ENCODE measurements around the gene HIVEP1.
A peak's percentile ranks its signal among the peaks of the same experiment; 100 is the strongest.

- TF ChIP-seq, protein P1, sequence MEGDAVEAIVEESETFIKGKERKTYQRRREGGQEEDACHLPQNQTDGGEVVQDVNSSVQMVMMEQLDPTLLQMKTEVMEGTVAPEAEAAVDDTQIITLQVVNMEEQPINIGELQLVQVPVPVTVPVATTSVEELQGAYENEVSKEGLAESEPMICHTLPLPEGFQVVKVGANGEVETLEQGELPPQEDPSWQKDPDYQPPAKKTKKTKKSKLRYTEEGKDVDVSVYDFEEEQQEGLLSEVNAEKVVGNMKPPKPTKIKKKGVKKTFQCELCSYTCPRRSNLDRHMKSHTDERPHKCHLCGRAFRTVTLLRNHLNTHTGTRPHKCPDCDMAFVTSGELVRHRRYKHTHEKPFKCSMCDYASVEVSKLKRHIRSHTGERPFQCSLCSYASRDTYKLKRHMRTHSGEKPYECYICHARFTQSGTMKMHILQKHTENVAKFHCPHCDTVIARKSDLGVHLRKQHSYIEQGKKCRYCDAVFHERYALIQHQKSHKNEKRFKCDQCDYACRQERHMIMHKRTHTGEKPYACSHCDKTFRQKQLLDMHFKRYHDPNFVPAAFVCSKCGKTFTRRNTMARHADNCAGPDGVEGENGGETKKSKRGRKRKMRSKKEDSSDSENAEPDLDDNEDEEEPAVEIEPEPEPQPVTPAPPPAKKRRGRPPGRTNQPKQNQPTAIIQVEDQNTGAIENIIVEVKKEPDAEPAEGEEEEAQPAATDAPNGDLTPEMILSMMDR (IDR thresholded peaks at IDR 0.05; ENCODE audit: insufficient read depth, low read depth, low read length) = peak; percentile 29
- TF ChIP-seq EZH2 (IDR thresholded peaks at IDR 0.05; ENCODE audit: insufficient read depth, low read length) = no peak
These were observed 135.6 kb downstream of the HIVEP1 start for GRCh38 chr6:12147557-12148316.
